Left ventricle myocardium inferior (tissue), 1 donor: ENCODE measurements around the gene LUC7L3. TPM values are rescaled to one million over a fixed set of nuclear protein-coding genes. Genes with fewer than 3 reads are reported as not detected.

Experiments used
- DNase-seq: peaks from one replicate; pipeline ENCODE4 v3.0.0-alpha.2; 2020
- H3K27ac ChIP-seq: fragments of 200-600 bp; replicated peaks from 2 replicates; pipeline ENCODE4 v1.8.0; 2021
- H3K27me3 ChIP-seq: fragments of 200-600 bp; 2 replicates; pipeline ENCODE4 v1.8.0; 2021; ENCODE audit warnings: low read depth
- H3K36me3 ChIP-seq: fragments of 200-600 bp; 2 replicates; pipeline ENCODE4 v1.8.0; 2021
- H3K4me1 ChIP-seq: fragments of 200-600 bp; 2 replicates; pipeline ENCODE4 v1.8.0; 2021
- H3K4me3 ChIP-seq: fragments of 200-600 bp; 2 replicates; pipeline ENCODE4 v1.8.0; 2021; ENCODE audit warnings: mild to moderate bottlenecking, moderate library complexity
- H3K9me3 ChIP-seq: fragments of 200-600 bp; replicated peaks from 2 replicates; pipeline ENCODE4 v1.8.0; 2021
- intact Hi-C: fragments of 100-400 bp; cut with micrococcal nuclease; formaldehyde crosslinking; loops from one replicate; pipeline ENCODE4 v1.11.0; 2022
- total RNA-seq: library from RNA; stranded (reverse); fragmentation: NEBNext Ultra II Directional; extraction: Animal tissue kit (Norgen Biotek cat#: 25700); gene quantifications from one replicate; pipeline ENCODE4 v1.2.1, GENCODE V29; 2021
- TF ChIP-seq, protein P1 (sequence below): fragments of 200-600 bp; IDR thresholded peaks from 2 replicates; pipeline ENCODE4 v1.8.0; 2021; ENCODE audit warnings: antibody characterized with exemption, mild to moderate bottlenecking, borderline replicate concordance
- donor health status: DM: no; HTN: yes; CAD: no; lungs with severe emphysema.

The LUC7L3 gene
- total RNA-seq, 1 donor from 2014 or later: 64.4 TPM

- DNase-seq: no peak
- Histone ChIP-seq H3K9me3 (no peaks in the 10 kb centered on the region), H3K27ac (no peak overlapping the region), H3K27me3 (peaks cover 5% of the 10 kb centered on the region), H3K4me1 (peaks cover 11% of the 10 kb centered on the region), H3K36me3 (no peaks in the 10 kb centered on the region), H3K4me3 (peak overlapping the region; percentile 52)
- intact Hi-C loops: loop anchor here (10.0 kb wide), 1 partner anchor 174 kb away; no protein-coding TSS in a partner anchor
- TF ChIP-seq, protein P1, sequence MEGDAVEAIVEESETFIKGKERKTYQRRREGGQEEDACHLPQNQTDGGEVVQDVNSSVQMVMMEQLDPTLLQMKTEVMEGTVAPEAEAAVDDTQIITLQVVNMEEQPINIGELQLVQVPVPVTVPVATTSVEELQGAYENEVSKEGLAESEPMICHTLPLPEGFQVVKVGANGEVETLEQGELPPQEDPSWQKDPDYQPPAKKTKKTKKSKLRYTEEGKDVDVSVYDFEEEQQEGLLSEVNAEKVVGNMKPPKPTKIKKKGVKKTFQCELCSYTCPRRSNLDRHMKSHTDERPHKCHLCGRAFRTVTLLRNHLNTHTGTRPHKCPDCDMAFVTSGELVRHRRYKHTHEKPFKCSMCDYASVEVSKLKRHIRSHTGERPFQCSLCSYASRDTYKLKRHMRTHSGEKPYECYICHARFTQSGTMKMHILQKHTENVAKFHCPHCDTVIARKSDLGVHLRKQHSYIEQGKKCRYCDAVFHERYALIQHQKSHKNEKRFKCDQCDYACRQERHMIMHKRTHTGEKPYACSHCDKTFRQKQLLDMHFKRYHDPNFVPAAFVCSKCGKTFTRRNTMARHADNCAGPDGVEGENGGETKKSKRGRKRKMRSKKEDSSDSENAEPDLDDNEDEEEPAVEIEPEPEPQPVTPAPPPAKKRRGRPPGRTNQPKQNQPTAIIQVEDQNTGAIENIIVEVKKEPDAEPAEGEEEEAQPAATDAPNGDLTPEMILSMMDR: no peak
Observed at GRCh38 chr17:50781167-50781566, 61.8 kb downstream of the LUC7L3 start.

- DNase-seq: peak; percentile 84
- intact Hi-C loops: loop anchor here (10.0 kb wide), 1 partner anchor 172 kb away; no protein-coding TSS in a partner anchor
Observed at GRCh38 chr17:50783193-50783660, 63.8 kb downstream of the LUC7L3 start.

DNA sequence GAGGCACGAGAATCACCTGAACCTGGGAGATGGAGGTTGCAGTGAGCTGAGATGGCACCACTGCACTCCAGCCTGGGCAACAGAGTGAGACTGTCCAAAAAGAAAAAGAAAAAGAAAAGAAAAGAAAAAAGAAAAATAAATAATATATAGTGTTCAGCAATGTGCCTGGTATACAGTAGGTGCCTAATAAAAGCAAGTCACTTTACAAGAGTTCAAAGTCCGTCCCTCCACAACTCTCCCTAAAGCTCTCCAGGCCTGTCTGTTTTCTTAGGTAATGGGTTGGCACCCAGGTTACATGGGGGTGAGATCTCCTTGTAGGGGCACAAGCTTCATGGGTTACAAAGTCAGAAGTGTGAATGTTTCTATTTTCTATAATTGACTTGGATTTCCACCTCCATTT lies 64.5 kb downstream of the LUC7L3 start:
- Histone ChIP-seq H3K27ac (no peak overlapping the region), H3K4me3 (no peak overlapping the region), H3K36me3 (no peaks in the 10 kb centered on the region), H3K9me3 (no peaks in the 10 kb centered on the region), H3K4me1 (peaks cover 12% of the 10 kb centered on the region), H3K27me3 (peaks cover 5% of the 10 kb centered on the region)
- DNase-seq: no peak
- intact Hi-C loops: loop anchor here (2.0 to 10.0 kb wide), 2 partner anchors 59 to 171 kb away; no protein-coding TSS in a partner anchor
- TF ChIP-seq, protein P1: no peak

More at GRCh38 chr17:50783193-50783660, 63.8 kb downstream of the LUC7L3 start:
- Histone ChIP-seq H3K9me3 (no peaks in the 10 kb centered on the region), H3K36me3 (no peaks in the 10 kb centered on the region), H3K4me1 (peaks cover 12% of the 10 kb centered on the region), H3K4me3 (no peak overlapping the region), H3K27ac (no peak overlapping the region), H3K27me3 (peaks cover 5% of the 10 kb centered on the region)
- TF ChIP-seq, protein P1: peak; percentile 98

- H3K36me3 ChIP-seq: no peaks in the 10 kb centered on the region
- DNase-seq: no peak
- TF ChIP-seq, protein P1: no peak
- no peak overlapping the region for H3K27ac ChIP-seq
- intact Hi-C loops: loop anchor here (2.0 to 10.0 kb wide), 2 partner anchors 58 to 170 kb away; no protein-coding TSS in a partner anchor
- no peaks in the 10 kb centered on the region for H3K9me3 ChIP-seq
- H3K4me1 ChIP-seq: peaks cover 12% of the 10 kb centered on the region
- H3K27me3 ChIP-seq: peaks cover 5% of the 10 kb centered on the region
- no peak overlapping the region for H3K4me3 ChIP-seq
Observed at GRCh38 chr17:50785126-50785525, 65.7 kb downstream of the LUC7L3 start.

- intact Hi-C loops: loop anchor here (2.0 to 10.0 kb wide), 2 partner anchors 57 to 169 kb away; no protein-coding TSS in a partner anchor
- H3K36me3 ChIP-seq: no peaks in the 10 kb centered on the region
- no peak for DNase-seq
- no peaks in the 10 kb centered on the region for H3K9me3 ChIP-seq
- no peak overlapping the region for H3K4me3 ChIP-seq
- peaks cover 5% of the 10 kb centered on the region for H3K27me3 ChIP-seq
- H3K27ac ChIP-seq: peak overlapping the region; percentile 46
- TF ChIP-seq, protein P1: no peak
- peaks cover 12% of the 10 kb centered on the region for H3K4me1 ChIP-seq
Observed at GRCh38 chr17:50785946-50786570, 66.7 kb downstream of the LUC7L3 start.
